ENCODE results near the gene CCDC27.

Gene CCDC27

DNA sequence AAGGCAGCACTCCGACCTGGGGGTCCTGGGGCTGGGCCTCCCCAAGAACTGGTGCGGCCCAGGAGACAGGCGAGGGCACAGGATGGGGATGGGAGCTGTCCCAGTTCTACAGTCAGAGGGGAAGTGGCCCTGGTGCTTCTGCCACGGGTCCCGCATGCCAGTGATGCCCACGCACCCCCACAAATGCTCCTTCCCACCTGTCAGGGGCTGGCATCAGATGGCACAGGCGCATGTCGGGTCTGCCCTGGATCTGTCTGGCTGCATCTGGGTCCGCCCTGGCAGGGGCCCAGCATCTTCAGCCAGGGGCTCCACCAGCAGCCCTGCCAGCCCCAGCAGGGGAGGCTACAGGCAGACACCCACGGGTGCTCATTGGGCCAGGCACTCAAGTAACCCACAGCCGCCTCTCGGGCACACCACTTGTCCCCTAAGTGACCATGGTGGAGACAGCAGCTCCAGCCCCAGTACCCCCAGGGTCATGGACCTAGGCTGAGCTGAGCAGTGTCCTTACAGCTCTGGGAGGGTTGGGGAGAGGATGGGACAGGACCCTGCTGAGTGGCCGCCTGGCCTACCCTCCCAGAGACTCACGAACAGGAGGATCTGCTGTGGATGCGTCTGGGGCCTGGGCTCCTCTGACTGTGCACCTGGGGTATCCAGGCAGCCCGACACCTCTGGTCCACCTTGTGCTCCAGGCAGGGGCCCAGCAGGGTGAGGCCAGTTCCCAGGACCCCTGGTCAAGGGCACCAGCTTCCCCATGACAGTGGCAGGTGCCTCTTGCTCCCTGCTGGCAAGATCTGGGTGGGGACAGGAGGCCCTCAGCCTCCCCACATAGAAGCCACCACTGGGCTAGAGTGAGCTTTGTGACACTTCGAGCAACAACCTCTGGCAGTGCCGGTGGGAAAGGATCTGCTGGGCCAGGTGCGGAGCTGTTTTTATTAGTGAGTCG, 25.7 kb downstream of the CCDC27 start:
- no peak for DNase-seq

DNA sequence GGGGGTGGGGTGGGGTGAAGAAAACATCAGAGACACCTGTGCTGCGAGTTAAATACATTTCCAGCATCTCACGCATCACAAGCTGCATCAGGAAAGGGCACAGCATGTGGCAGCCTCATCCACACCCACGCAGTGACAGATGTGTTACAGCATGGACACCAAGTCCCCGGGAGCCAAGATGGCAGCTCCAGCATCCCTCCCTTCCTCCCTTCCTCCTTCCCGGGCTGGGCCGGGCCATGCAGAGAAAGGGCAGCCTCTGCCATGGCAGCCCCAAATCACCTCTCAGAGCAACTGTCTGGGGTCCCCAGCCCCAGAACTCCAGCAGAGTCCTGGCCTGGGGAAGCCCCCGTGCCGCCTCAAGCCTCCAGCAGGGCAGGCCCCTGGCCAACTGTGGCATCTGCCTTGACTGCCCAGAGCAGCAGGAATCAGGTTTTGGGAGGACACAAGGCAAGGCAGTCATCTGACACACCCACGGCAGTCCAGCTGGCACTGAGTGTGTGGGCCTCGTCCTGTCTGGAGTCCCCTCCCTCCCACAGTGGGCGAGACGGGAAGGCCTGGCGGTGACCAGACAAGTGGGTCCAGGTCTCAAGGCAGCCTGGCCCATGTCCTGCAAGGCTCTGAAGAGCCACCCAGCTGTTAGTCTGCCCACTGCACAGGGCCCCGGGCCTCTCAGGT, 26.5 kb downstream of the CCDC27 start:
- no peak for DNase-seq

DNA sequence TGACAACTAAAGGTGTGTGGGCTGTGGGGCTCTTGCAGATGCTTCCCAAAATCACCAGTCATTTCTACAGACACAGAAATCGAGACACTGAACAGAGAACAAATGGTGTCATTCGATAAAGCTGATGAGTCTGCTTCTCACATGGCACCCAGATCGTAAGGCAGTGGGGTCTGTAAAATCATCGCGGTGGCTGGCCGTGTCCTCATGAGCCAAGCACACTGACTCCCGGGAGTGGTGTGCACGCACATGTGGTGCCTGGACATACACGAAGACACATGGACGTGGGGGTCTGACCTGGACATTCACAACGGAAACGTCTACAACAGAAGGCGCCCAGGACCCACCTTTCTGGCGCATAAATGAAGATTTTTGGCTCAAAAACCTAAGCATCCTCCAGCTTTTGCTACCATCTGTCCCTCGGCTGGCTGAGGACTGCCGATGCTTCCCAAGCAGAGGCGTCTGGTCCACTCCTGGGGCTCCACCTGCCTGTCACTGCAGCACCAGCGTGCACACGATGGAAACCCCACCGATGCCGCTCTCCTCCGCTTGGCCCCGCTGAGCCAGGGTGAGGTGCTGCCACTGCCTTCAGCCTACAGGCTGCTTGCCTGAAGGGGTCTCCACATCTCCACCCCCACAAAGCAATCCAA, 27.1 kb downstream of the CCDC27 start:
- DNase-seq = no peak

DNA sequence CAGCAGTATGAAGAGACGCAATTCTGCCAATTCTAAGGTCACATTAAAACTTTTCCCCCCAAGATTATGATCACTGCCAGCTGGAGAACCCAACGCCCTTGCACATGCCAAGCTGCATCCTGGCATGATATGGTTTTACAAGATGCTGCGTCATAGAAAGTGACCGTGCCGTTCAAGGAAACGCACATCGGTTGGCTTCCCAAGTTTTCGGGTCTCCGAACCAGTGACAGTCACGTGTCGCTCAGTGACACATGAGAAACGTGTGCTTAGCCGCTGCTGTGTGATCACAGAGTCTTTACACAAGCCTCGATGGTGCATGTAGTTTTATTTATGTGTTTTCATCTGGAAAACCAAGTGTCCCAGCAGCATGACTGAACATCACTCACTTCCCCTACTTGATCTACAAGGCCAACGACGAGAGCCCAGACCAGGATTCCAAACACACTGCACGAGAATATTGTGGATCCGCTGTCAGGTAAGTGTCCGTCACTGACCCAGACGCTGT, 27.7 kb downstream of the CCDC27 start:
- DNase-seq = no peak

DNA sequence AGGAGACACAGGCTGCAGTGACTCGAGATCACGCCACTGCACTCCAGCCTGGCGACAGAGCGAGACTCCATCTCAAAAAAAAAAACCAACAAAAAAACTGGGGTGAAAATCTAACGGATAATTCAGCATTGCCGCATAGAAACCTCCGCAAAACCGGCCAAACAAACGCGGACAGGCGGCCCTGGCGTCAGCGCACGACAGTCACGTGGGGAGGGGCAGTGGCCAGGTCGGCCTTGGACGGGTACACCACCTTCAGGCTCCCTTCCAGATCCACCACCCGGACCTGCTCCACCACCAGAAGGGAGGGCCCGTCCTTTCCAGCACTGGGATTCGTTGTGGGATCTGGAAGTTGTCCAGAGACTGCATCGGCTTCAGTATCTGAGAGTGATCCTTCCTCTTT, 28.7 kb downstream of the CCDC27 start:
- no peak for DNase-seq

DNA sequence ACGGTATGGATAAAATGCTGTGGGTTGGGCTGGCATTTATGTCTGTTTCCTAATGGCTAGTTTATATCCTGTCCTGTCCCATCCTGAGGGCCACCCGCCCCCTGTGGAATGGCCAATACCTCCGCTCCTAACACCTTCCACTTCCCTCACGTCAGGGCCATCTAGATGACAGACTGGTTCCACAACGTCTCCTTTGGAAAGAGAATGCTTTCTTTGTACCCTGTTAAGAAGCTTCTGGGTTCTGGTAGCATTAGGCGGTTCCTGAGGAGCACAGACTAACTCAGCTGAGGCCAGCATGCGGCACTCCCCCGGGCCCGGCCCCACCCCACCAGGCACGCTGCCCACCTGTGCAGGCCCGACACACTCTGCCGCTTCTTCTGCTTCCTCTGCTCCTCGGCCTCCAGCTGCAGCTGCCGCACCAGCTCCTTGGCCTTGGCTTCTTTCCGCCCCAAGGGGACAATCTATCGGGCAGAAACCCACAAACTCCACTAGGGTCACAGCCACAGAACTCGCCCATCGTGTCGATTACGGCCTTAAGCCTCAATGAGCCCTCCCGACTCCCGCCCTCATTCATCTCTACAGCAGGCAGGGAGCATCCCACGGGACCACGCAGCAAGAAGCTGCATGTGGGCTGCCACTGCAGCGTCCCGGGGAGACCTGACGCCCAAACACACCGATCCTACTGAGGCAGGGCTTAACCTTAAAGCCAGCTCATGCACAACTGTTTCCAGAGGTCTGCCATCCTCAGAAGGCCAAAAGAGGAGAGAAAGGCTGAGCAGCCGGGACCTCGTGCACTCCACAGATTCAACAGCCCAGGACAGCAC, 31.6 kb downstream of the CCDC27 start:
- DNase-seq = no peak

DNA sequence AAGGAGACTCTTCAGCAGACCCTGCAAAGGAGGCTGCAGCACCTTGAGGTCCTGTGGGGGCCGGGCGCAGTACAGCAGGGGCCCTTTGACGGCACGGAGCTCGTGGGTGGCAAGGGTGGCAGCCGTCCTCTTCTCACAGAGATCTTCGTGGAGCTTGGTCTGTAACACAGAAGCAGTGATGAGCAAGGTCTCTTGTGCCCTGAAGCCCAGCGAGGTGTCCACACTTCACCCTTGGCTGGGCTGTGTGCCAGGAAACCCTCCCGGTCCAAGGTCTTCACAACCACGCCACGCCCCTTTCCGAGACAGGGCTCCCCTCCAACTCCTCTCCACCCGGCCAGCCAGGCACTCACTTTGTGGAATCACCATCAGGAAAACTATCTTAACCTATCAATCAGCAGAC, 32.8 kb downstream of the CCDC27 start:
- no peak for DNase-seq

DNA sequence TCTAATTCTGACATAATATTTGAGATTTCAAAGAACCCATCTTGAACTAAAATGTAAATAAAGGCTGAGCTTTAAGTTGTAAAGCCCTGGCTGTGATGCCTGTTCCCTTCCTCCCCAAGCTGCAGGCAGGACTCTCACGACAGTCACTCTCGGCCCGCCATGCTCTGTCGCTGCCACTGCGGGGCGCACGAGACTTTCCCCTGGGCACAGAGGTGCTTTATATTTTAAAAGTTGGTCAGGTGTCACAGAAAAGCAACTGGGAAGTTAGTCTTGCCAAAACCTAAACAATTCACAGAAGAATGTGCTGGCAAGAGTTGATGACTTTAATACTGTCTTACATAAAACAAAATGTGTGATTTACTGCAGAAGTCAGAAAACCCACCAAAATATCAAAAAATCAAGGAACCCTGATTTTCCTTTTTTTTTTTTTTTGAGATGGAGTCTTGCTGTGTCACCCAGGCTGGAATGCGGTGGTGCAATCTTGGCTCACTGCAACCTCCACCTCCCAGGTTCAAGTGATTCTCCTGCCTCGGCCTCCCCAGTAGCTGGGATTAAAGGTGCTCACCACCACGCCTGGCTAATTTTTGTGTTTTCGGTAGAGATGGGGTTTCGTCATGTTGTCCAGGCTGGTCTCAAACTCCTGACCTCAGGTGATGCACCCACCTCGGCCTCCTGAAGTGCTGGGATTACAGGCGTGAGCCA, 33.4 kb downstream of the CCDC27 start:
- no peak for DNase-seq

DNA sequence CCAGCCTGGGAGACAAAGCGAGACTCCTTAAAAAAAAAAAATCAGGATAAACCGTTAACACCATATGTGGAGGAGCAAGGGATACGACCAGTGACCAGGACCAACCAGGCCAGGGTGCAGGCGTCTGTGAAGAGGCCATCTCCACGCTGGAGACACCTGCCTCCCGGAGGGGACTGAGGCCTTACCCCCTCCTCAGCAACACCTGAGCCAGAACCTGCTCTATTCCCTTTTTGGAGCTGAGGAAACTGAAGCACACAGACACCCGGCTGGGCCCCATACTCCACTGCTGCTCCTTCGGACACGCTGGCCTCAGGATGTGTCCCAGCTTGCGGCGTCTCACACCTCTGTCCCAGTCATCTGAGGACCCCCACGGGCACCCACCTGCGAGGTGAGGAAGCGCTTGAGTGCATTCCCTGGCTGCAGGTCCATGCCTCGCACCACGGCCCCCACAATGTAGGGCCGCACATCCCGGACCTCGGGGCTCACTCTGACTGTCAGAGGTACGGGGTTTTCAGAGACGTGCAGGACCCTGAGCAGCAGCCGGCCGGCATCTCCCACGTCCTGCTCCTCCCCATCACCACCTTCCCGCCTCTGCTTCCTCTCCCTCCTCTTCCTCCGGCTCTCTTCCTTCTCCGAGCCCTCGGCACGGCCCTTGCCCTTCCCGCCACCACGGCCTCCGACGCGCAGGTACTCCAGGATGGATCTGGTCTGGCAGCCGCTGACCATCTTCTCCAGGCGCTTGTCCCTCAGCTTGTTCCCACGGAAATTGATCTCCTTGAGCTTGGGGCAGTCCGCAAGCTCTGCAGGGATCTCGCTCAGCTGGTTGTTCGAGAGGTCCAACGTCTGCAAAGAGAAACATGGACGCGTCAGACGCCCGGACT, 34.5 kb downstream of the CCDC27 start:
- no peak for DNase-seq

DNA sequence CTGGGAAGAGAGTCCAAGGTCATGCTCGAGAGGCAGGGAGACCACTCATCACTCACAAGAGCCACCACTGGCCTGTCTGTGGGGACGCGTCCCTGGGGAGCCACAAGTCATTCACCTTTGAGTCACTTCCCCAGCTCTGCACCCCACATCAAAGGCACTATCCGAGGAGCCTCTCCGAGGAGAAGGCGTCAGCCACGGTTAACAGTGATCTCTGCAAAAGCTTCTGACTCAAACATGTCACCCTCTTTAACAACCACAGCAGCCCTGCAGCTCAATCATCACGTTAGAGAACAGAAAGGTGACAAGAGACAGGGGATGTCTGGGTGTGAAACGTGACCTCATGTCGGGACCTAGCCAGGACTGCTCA, 35.1 kb downstream of the CCDC27 start:
- DNase-seq = no peak

DNA sequence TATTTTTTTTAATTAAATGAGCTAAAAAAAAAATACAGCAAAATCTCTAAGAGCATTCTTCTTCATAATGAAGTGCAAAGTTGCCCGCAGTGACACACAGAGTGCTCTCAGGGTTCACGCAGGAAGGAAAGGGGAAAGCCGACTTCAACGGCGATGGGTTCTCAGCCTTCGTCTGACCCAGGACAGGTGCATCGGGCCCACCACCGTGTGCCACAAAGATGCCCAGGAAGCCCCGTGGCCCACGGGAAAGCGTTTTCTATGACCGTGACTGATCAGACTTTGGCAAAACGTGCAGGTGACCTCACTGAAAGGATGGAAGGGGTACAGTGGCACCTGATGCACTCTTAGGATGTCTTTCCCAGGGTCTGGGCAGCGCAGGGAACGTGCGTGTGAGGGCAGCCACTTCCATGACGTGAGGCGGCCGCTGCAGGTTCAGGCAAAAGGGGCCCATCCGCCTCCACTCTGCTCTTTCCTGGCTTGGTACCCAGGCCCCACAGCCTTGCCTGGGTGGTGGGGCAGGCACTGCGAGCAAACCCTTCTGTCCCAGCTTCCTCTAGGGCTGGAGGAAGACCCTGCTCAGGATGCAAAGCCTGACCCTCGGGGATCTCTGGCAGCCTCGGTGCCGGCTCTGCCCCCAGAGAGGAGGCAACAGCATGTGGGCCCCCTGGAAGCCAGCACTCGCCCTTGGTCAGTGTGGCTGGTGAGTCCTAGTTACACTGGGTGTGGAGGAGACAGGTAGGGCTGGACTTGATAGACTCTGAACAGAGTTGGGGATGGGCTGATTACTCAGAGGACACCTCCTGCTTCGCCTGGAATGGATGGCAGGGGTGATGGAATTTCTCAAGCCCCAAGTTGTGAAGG, 35.7 kb downstream of the CCDC27 start:
- DNase-seq = no peak

DNA sequence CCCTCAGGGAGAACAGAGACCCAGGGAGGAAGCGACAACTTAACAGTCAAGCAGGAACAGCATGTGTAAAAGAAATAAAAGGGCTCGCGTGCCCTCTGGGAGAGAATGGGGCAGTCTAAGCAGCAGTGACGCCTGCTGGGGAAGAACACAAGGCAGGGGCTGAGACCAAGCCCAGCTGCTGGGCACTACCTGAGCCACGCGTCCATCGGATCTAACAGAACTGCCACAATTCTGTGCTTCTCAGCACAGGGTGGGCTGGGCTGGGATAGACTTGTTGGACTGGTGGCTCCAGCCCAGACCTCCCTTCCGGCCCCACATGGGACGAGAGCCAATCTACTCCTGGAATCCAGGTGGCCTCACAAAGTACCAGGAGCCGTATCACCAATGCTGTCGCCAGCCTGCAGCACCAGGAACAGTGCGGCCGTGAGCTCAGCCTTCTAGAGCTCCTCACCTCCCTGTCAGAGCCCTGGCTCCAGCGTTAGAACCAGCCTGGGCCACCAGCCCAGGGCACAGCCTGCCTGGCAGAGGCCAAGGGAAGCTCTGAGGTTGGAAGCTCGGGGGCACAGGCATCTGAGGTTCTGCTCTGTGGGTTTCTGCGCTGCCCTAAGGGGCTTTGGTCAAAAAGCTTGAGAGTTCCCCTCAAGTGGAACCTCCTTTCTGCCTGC, 36.6 kb downstream of the CCDC27 start:
- DNase-seq = no peak

DNA sequence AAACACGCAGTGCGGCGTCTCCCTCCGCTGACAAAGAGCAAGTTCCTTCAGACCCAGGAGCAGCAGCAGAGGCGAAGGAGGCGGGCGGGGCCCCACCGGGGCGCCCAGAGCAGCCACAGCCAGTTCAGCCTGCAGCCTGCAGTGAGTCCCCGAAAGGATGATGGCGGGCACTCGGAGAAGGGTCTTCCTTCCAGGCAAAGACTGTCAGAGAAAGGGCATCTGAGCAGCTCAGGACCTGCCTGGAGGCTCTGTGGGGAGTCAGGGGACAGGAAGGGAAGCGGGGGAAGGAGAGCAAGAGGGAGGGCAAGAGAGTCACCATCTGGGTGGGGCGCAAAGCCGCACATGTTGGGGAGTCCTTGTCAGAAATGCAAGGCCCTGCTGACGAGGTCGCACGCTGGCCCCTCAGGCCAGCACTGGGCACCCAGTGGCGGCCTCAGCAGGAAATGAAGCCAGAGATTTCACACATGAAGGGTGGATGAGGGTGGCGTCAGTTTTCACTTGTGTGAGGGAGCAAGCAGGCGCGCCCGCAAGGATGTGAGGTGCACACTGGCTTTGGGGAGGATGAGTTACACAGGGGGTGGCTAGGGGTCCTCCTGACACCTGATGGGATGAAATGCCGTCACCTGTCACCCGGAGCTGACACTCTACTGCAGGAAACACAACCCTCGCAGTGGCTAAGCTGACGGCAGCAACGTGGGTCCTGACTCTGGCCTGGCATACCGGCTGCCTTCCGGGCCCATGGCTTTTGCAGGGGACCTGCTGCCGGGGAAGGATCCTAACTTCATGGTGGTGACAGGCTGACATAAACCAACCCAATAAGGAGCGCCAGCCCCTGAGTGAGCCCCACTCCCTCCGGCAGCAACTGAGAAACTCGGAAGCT, 37.4 kb downstream of the CCDC27 start:
- no peak for DNase-seq

DNA sequence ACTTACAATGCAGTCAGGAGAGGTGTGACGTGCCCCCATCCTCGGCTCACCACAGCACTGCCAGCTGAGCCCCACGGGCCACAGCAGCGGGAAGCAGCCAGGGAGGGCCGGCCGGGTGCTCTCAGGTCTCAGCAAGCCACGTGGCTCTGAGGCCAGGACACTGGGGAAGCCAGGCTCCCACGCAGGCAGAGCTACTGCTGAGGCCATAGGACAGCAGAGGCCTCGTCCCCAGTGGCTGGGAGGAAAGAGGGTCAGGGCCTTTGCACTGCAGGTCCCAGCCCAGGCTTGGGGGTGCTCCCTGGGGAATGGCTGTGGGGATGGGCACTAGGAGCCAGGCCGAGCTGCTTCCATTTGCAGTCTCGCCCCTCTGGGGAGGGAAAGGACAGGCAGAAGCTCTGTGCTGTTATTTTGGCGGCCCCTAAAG, 38.3 kb downstream of the CCDC27 start:
- no peak for DNase-seq

DNA sequence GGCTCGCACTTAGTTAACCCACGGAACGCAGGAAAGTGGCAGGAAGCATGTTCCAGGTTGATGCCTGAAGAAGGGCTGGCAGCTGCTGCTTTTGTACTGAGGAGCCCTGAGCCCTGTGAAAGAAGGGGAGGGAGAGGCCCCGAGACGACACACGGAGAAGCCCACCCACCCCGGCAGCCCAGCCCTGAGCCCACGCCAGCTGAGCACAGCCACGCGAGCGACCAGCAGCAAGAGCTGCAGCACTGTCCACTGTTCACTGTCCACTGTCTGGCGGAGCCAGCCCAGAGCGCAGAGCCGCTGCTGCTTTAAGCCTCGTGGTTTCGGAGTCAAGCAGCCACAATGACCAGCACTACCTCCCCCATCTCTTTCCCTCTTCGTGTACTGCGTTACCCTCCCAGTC, 38.7 kb downstream of the CCDC27 start:
- no peak for DNase-seq

DNA sequence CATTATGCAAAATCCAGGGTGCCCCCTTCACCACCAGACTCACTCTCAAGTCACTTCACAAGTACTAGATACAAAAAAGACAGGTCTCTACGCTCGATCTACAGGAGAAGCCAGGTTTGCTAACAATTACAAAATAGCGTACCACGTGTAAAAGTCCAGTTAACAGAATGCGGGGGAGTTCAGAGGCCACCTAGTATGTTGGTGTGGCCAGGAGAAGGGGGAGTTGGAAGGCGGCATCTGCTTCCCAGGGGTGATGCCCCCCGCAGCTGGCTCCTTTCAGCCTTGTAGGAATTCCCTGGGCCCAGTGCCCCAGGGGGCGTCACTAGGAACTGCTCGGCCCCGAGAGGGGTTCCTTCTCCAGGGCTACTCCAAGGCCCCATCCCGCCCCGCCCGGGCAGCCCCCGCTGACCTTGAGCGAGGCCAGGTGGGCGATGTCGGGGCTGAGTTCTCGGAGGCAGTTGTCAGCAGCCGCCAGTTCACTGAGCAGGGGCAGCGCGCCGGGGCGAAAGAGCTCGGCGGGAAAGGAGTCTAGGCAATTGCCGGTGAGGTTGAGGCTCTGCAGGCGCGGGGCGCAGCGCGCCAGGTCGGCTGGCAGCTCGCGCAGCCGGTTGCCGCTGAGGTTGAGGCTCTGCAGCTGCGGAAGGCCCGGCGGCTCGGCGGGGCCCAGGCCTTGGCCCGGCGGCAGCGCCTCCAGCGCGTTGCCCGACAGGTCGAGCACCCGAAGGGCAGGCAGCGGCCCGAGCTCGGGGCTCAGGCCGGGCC, 43.4 kb downstream of the CCDC27 start:
- no peak for DNase-seq

DNA sequence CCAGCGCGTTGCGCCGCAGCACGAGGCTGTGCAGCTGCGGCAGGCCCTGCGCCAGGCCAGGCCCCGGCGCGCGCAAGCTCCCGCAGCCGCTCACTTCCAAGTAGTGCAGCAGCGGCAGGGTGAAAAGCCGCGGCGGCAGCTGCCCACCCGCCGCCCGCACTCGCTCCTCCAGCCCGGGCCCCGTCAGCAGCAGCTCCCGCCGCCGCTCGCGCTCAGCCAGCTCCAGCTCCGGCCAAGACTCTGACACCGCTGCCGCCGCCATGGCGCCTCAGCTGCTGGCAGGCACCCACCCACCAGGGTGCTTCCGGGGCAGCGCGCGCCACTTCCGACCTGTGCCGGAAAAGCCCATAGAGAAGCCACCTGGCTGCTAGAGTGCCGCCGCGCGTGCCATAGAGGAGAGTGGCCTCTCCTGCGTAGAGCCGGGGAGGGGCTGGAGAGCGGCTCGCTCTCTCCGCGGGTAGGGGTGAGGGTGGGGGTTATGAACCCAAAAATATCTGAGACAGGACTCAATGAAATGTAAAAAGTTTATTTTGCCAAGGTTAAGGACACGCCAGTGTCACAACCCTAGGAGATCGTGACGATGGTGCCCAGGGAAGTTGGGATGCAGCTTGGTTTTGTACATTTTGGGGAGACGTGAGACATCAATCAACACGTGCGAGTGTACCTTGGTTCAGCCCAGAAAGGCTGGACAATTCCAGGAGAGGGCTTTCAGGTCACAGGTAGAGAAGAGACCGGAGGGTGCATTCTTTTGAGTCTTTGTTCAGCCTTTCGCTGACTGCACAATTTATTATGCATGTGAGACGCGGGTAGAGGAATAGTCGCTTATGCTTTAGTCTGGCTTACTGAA, 44.2 kb downstream of the CCDC27 start, which contains the start of gene LRRC47:
LRRC47 (minus strand) TSS at position 284 of the 847 bp plus-strand sequence; CDS start at position 262, 22 bp downstream.
- peak; percentile 85 for DNase-seq
